ENCODE measurements around the gene IL17C. TPM values are rescaled to one million over a fixed set of nuclear protein-coding genes. Genes with fewer than 3 reads are reported as not detected.

Gene IL17C
- total RNA-seq, 1 experiment from 2014 or later, result 0.31 TPM

DNA sequence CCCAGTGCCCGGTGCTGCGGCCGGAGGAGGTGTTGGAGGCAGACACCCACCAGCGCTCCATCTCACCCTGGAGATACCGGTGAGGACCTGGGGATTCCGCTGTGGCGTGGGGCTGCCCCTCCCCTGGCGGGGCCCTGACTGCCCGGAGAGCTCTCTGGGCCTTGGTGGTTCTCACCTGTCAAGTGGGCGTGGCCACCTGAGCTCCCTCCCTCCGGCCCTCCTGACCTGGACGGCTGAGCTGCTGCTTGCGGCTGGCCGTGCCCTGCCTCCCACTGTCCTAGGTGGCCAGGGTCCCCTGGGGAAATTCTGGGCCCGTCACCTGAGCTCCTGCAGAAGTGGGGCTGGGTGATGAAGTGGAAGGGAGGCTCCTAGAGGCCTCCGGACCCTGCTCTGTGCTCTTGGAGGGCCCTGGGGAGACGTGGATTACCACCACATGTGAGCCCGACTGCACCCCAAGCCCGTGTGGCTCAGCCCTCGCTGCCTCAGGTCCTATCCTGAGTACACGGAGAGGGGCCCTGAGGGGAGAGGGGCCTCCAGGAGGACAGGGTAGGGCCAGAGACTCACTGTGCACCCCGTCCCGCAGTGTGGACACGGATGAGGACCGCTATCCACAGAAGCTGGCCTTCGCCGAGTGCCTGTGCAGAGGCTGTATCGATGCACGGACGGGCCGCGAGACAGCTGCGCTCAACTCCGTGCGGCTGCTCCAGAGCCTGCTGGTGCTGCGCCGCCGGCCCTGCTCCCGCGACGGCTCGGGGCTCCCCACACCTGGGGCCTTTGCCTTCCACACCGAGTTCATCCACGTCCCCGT lies 1.1 kb downstream of the IL17C start:
- peaks cover 4% of the 10 kb centered on the region; the same call in 1 of the 2 replicates for H3K4me1 ChIP-seq (ENCODE audit: insufficient read depth, low read length)
- no peak overlapping the region for H2BK120ac ChIP-seq (ENCODE audit: low read depth, low read length, poor library complexity, severe bottlenecking)
- no peak overlapping the region for H3K18ac ChIP-seq (ENCODE audit: insufficient read length, low read depth, low read length)
- H3K4me3 Mint-ChIP-seq, result no peak overlapping the region
- TF ChIP-seq CTCF (conservative IDR thresholded peaks at IDR 0.05), result no peak
- H3K9ac ChIP-seq (ENCODE audit: extremely low read depth, insufficient read length, low read length), result no peak overlapping the region
- no peak overlapping the region for H2AK5ac ChIP-seq (ENCODE audit: insufficient read length, low read length)
- H2AFZ ChIP-seq (ENCODE audit: low read length), result no peak overlapping the region
- H3K23ac ChIP-seq (ENCODE audit: insufficient read length, low read depth, low read length), result no peak overlapping the region
- H4K5ac ChIP-seq (ENCODE audit: insufficient read length, low read depth, low read length), result no peak overlapping the region
- peak overlapping the region; percentile 9 for H3K4me2 ChIP-seq (ENCODE audit: insufficient read depth, insufficient read length, low read length)
- peaks cover 28% of the 10 kb centered on the region for H3K27me3 Mint-ChIP-seq (ENCODE audit: low read depth)
- H2BK12ac ChIP-seq (ENCODE audit: insufficient read length, low read depth, low read length), result no peak overlapping the region
- H2BK5ac ChIP-seq (ENCODE audit: insufficient read length, low read length), result no peak overlapping the region
- no peaks in the 10 kb centered on the region for H4K20me1 ChIP-seq (ENCODE audit: control insufficient read depth, insufficient read depth, insufficient read length)
- no peak overlapping the region for H2BK15ac ChIP-seq (ENCODE audit: low read depth, low read length)
- H3K79me1 ChIP-seq (ENCODE audit: insufficient read depth, low read depth, low read length, poor library complexity, severe bottlenecking), result no peaks in the 10 kb centered on the region
- peaks cover 9% of the 10 kb centered on the region for H3K23me2 ChIP-seq (ENCODE audit: insufficient read length, low read depth, low read length, poor library complexity, severe bottlenecking)
- peak overlapping the region; percentile 83; the same call in 1 of the 2 replicates for H3K14ac ChIP-seq (ENCODE audit: insufficient read depth, low read length)
- H3K27me3 ChIP-seq (ENCODE audit: insufficient read depth, low read length), result no peaks in the 10 kb centered on the region
- no peaks in the 10 kb centered on the region for H3K9me3 ChIP-seq (ENCODE audit: control insufficient read depth, low read depth, low read length)
- no peak overlapping the region for H4K91ac ChIP-seq (ENCODE audit: insufficient read length, low read depth, low read length)
- H3K79me2 ChIP-seq (ENCODE audit: insufficient read depth, low read length), result no peaks in the 10 kb centered on the region
- peak overlapping the region in 1 of 3 experiments; percentile 6; a peak in 1 of 7 replicates for H3K27ac Mint-ChIP-seq
- H3K56ac ChIP-seq (ENCODE audit: insufficient read length, low read depth, low read length), result no peak overlapping the region
- H3K9me3 Mint-ChIP-seq, result no peaks in the 10 kb centered on the region
- H3T11ph ChIP-seq (ENCODE audit: low read length), result no peak overlapping the region
- no peak overlapping the region for H3K27ac ChIP-seq (ENCODE audit: insufficient read length, low read depth, low read length)
- H3K4ac ChIP-seq (ENCODE audit: low read depth, low read length), result no peak overlapping the region
- DNase-seq, result peak; percentile 92
- H3K36me3 Mint-ChIP-seq (ENCODE audit: insufficient read depth in 1 of 3, low read depth in 3 of 3), result peaks cover 5 to 9% (median 7%) of the 10 kb centered on the region in 3 experiments; a peak in 6 of 7 replicates
- H4K8ac ChIP-seq (replicated peaks; ENCODE audit: insufficient read length, low read depth, low read length), result no peak overlapping the region
- H3K4me1 Mint-ChIP-seq, result peaks cover 22 to 33% of the 10 kb centered on the region in 2 experiments
- H2BK20ac ChIP-seq (ENCODE audit: low read depth, low read length, poor library complexity, severe bottlenecking), result no peak overlapping the region
- whole genome bisulfite sequencing (ENCODE audit: extremely low coverage, insufficient read length, low lambda C conversion rate), result no CpG with 5 or more reads among the region's 45 CpGs

All from H9 (cell line).